Stimulated activated CD8-positive, alpha-beta memory T cell treated with anti-CD3 and anti-CD28 coated beads, Interleukin-15, amount 100 ng/mL, for 24 hours (primary cell): ENCODE data around the gene UNC13A.
A peak's percentile ranks its signal among the peaks of the same experiment; 100 is the strongest.

Source experiments
- DNase-seq: peaks from one replicate; pipeline ENCODE4 v3.0.0-alpha.2; 2020; ENCODE audit warnings: low read depth

UNC13A gene

GRCh38 chr19:17626456-17627015 lies 61.6 kb downstream of the UNC13A start:
- no peak for DNase-seq

GRCh38 chr19:17625980-17626379 lies 62.2 kb downstream of the UNC13A start:
- no peak for DNase-seq

- no peak for DNase-seq
Measured at GRCh38 chr19:17625043-17625442, 63.1 kb downstream of the UNC13A start.

GRCh38 chr19:17624314-17624991 lies 63.7 kb downstream of the UNC13A start:
- DNase-seq = no peak

GRCh38 chr19:17623224-17623935 lies 64.8 kb downstream of the UNC13A start:
- DNase-seq = no peak

- no peak for DNase-seq
Measured at GRCh38 chr19:17620696-17621095, 67.5 kb downstream of the UNC13A start.

- no peak for DNase-seq
Measured at GRCh38 chr19:17618936-17619335, 69.2 kb downstream of the UNC13A start.

GRCh38 chr19:17618281-17618903 lies 69.8 kb downstream of the UNC13A start:
- DNase-seq = no peak

GRCh38 chr19:17617807-17618192 lies 70.4 kb downstream of the UNC13A start:
- no peak for DNase-seq

GRCh38 chr19:17616961-17617806 lies 71.0 kb downstream of the UNC13A start:
- no peak for DNase-seq

GRCh38 chr19:17616686-17616960 lies 71.5 kb downstream of the UNC13A start:
- DNase-seq = no peak

GRCh38 chr19:17615889-17616685 lies 72.1 kb downstream of the UNC13A start:
- DNase-seq = no peak

GRCh38 chr19:17614476-17614875 lies 73.7 kb downstream of the UNC13A start:
- DNase-seq = no peak

GRCh38 chr19:17611462-17612244 lies 76.5 kb downstream of the UNC13A start:
- no peak for DNase-seq

GRCh38 chr19:17610384-17610783 lies 77.8 kb downstream of the UNC13A start:
- no peak for DNase-seq

GRCh38 chr19:17607936-17608335 lies 80.2 kb downstream of the UNC13A start:
- DNase-seq = no peak

- no peak for DNase-seq
Measured at GRCh38 chr19:17606590-17607185, 81.5 kb downstream of the UNC13A start.

- DNase-seq = peak; percentile 61
Measured at GRCh38 chr19:17605761-17606589, 82.2 kb downstream of the UNC13A start.

- DNase-seq = no peak
Measured at GRCh38 chr19:17605117-17605516, 83.0 kb downstream of the UNC13A start.
